DMS 273 treated with DMSO at 0.1 percent for 48 hours (cell line): ENCODE data around the gene PPA1.
"Not testable (repeated sequence)": the region's sequence is repeated elsewhere in the genome, so short reads cannot be mapped to it uniquely, and the experiment has no call there.

Experiments used
- DNase-seq: peaks from one replicate; lab custom pipeline; 2025; lab: John Stamatoyannopoulos, UW

Gene PPA1

GRCh38 chr10:70169011-70169410, 64.2 kb downstream of the PPA1 start:
- no peak for DNase-seq

GRCh38 chr10:70167246-70167645, 66.0 kb downstream of the PPA1 start:
- DNase-seq = no peak

DNA sequence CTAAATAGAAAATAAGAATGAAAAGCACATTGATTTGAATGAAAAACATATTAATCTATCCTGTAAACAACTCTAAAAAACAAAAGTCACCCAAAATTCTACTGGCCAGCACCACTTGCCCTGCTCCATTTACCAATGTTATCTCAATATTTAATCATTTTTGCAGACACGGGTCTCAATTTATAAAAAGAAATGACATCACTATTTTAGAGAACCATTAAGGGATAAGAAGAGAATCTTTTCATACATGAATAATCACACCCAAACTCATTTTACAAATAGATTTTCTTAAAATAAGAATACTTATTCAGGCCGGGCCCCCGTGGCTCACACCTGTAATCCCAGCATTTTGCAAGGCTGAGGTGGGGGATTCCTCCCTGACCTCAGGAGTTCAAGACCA, 66.8 kb downstream of the PPA1 start:
- no peak for DNase-seq

- DNase-seq = no peak
Measured at GRCh38 chr10:70164163-70164562, 69.1 kb downstream of the PPA1 start.

DNA sequence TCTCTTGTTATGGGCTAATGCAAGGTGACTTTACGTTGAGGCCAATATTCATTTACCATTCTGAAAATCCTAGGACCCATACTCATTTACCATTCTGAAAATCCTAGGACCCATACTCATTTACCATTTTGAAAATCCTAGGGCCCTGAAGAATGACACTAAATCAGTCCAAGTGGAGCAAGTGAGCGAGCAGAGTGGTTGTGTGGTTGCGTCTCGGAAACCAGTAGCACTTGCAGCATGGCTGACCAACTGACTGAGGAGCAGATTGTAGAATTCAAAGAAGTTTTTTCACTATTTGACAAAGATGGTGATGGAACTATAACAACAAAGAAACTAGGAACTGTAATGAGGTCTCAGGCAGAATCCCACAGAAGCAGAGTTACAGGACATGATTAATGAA, 69.8 kb downstream of the PPA1 start:
- no peak for DNase-seq

DNA sequence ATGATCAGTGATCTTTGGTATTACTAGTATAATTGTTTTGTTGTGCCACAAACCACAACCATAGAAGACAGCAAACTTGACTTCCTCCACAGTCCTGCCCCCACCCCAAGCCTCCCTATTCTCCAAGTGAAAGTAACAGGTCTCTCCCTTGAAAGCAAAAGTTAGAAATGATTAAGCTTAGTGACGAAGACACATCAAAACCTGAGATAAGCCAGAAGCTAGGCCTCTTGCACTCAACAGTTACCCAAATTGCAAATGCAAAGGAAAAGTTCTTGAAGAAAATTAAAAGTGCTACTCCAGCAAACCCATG, 70.4 kb downstream of the PPA1 start:
- no peak for DNase-seq

GRCh38 chr10:70162151-70162891, 70.9 kb downstream of the PPA1 start:
- DNase-seq = no peak

DNA sequence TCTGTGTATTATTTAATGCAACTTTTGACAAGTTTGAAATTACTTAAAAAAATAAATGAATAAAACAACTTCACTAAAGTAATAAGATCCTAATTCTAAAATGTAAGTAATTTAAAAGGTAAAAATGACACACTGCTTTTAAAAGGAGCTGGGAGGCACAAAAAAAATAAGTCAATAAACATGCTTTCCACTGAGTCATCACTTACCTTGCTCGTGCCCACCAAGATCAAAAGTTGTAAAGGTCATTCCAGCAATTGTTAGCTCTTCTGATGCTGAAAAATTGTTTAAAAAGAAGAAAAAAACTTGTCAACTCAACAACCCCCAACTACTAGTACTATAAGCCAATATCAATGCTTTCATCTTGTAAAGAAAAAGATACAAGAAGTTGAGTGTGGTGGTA, 72.4 kb downstream of the PPA1 start:
- no peak for DNase-seq

- not testable (repeated sequence) for DNase-seq
Measured at GRCh38 chr10:70159366-70159765, 73.9 kb downstream of the PPA1 start.

- DNase-seq = no peak
Measured at GRCh38 chr10:70158113-70158512, 75.1 kb downstream of the PPA1 start.

GRCh38 chr10:70155255-70155838, 77.9 kb downstream of the PPA1 start:
- no peak for DNase-seq
